HG03039 (cell line): ENCODE measurements around the gene TMEM108.
A peak's percentile ranks its signal among the peaks of the same experiment; 100 is the strongest.

ENCODE experiments used
- ATAC-seq: cut with Tn5 transposase; IDR thresholded peaks from one replicate; pipeline ENCODE4 v1.9.1; 2021; ENCODE audit warnings: mild to moderate bottlenecking, moderate library complexity; ENCODE audit not compliant: unreplicated experiment

TMEM108 gene

GRCh38 chr3:133209871-133210550, 171.8 kb downstream of the TMEM108 start:
- ATAC-seq = no peak

DNA sequence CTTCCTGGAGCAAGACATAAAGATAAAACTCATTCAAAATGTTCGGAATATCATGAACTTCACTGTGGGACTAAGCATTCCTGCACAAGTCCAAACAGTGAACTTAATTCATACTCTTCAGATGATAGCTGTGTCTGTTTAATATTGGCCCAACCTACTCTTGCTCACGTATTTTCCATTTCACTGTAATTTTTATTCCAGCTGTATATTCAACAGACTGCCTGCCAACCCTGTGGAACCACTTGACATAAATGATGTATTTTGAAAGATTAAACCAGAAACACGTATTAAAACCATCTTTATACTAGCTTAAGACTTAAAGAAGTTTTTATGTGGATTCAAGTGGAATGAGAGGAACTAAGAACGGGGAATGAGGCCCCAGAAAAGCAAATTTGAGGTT, 172.5 kb downstream of the TMEM108 start:
- no peak for ATAC-seq

- ATAC-seq = peak; percentile 92
These were observed 173.3 kb downstream of the TMEM108 start for GRCh38 chr3:133211449-133211848.

DNA sequence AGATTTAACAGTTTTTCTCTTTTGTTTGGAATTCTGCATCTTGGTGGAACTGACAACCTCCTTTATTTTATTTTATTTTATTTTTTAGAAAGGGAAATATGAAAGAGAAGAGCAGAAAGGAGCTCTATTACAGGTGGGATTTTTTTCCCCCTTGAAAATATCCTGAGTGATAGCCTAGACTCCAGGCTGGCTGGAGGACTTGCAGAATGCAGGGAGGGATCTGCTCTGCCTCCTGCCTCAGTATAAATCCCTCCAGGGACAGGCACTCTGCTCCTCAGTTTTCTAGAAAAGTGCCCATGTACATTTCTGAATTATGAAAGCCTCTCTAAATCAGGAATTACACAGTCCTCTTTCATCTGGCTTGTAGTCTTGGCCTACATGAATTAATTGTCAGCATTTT, 173.7 kb downstream of the TMEM108 start:
- ATAC-seq = no peak

GRCh38 chr3:133213937-133214336, 175.7 kb downstream of the TMEM108 start:
- ATAC-seq = no peak

DNA sequence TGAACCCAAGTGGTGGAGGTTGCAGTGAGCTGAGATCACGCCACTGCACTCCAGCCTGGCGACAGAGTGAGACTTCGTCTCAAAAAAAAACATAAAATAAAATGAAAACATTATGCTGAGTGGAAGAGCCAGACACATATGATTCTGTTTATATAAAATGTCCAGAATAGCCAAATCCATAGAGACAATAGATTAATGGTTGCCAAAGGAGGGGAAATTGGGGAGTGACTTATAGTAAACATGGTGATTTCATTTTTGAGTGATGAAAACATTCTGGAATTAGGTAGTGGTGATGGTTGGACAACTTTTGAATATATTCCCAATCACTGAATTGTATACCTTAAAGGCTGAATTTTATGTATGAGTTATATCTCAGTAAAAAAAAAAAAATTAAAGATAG, 189.6 kb downstream of the TMEM108 start:
- no peak for ATAC-seq

DNA sequence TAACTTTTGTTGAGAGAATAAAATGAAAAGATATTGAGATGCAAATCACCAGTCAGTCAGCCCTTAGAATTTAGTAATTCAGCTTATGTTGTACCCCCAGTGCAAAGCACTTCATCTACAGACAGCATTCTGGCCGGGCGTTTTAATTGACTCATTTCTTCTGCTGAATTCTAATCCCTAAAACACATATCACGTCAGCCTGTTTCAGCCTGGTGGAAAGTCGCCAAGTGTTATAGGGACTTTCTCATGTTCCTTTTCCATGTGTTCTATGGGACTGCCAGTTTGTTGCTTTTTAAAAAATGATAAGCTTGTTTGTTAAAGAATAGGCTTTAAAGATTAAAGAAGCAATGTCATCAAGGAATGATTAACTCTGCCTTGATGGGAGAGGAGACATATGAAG, 192.0 kb downstream of the TMEM108 start:
- no peak for ATAC-seq

- ATAC-seq = no peak
These were observed 198.7 kb downstream of the TMEM108 start for GRCh38 chr3:133236901-133237300.

GRCh38 chr3:133237380-133237779, 199.2 kb downstream of the TMEM108 start:
- ATAC-seq = no peak

GRCh38 chr3:133238015-133238414, 199.8 kb downstream of the TMEM108 start:
- no peak for ATAC-seq

GRCh38 chr3:133246119-133246518, 207.9 kb downstream of the TMEM108 start:
- ATAC-seq = no peak

GRCh38 chr3:133246773-133247172, 208.6 kb downstream of the TMEM108 start:
- no peak for ATAC-seq

DNA sequence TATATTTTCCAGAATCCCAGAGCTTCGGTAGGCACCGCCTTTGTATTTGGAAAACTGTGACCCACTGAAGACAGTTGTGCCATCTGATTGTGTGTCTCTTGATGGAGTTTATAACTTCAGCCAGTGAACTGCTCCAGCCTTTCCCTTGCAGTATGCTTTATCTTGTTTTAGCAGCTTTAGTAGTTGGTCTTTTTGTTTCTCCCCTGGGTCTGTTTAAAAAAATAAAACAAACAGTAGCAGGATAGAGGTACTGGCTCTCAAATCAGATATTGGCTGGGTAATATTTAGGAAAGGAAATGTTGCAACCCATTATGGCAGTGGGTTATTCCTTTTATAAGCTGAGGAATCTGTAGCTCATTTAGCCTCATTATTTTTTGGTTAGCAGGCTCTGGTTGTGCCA, 210.2 kb downstream of the TMEM108 start:
- no peak for ATAC-seq

GRCh38 chr3:133249490-133249889, 211.3 kb downstream of the TMEM108 start:
- ATAC-seq = no peak

DNA sequence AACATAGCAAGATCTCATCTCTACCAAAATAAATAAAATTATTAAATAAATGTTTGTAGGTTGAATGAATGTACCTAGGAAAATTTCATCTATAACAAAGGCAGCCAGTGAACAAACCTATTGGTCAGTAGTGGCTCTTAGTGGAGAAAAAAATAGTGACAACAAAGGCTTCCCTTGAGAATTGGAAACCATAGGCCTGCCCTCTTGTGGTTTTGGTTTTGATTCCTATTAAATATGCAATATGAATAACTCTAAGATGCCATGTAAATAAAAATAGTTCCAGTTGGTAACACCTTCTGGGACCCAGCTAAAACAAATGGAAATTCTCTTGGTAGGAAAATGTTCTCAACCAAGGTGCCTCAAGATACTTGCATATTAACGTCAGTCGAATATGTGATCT, 216.0 kb downstream of the TMEM108 start:
- ATAC-seq = no peak

DNA sequence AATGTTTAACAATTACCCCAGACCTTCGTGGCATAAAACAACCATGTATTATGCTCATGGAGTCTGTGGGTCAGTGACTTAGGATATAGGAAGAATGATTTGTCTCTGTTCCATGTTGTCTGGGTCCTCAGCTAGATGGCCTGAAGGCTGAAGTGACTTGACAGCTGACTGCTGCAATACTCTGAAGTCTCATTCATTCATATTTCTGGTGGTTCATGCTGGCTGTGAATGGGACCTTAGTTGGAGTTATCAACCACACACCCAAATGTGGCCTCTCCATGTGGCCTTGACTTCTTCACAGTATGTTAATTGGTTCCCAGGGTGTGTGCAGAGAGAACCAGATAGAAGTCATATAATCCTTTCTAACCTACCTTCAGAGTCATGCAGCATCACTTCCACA, 216.5 kb downstream of the TMEM108 start:
- ATAC-seq = no peak

DNA sequence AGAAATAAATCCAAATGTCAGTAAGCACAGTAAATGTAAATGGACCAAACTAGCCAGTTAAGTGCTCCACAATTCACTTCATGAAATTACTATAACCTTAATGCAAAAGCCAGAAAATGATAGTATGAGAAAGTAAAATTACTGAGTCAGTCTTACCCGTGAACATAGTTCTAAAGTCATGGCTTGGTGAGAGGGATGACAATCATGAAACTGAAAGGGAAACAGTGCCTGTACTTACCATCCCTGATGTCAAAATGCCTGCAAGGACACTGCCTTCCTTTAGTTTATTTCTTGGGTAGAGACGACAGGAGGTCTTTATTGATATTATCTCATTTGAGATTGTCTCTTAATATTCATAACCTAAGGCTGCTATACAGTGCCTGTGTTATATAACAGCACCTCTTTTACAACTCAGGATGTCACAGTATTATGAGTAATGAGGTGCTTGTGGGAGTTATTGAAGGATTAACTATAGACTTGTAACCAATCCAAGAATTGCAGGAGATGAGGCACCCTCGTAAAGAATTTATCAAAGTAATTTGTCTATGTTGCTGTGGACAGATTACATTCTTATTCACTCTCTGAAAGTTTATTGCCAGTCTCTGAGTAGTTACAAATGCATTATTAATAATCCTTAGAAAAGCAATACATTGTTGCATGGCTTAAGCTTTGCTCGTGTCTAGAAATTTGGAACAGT, 218.7 kb downstream of the TMEM108 start:
- ATAC-seq = no peak

DNA sequence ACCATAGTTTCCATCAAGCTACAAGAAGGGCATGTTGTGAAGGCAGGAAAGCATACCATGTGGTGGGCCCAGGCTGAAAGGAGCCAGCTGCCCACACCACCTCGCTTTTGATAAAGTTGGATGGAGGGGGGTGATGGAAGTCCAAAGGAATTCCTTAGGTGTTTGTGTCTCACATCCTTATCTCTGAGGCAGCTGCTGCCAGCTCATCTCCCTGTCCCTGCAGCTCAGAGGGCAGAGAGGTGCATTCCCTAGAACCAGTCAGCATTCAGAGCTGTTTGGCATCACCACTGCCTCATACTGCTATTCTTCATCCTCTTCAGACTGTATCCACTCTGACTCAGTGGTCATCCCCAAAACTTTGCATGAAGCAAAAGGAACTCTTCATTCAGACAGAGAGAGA, 220.2 kb downstream of the TMEM108 start:
- no peak for ATAC-seq

GRCh38 chr3:133259767-133260166, 221.6 kb downstream of the TMEM108 start:
- ATAC-seq = no peak

DNA sequence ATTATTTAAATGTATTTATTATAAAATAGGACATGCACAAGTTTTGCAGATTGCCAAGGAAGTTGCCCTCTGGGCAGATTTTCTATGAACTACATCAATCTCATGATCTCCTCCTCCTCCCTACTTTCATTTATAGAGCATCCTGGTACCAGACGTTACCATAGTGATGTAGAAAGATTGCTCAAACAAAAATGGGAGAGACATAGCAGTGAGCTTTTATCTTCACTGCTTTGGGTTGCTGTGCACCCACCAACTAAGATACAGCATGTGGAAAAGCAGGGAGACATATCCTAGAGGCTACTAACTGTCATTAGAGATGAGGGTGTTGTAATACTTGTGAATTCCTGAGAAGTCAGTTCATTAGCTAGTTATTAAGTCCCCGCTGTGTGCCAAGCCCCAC, 224.1 kb downstream of the TMEM108 start:
- no peak for ATAC-seq

GRCh38 chr3:133264920-133265319, 226.7 kb downstream of the TMEM108 start:
- no peak for ATAC-seq

DNA sequence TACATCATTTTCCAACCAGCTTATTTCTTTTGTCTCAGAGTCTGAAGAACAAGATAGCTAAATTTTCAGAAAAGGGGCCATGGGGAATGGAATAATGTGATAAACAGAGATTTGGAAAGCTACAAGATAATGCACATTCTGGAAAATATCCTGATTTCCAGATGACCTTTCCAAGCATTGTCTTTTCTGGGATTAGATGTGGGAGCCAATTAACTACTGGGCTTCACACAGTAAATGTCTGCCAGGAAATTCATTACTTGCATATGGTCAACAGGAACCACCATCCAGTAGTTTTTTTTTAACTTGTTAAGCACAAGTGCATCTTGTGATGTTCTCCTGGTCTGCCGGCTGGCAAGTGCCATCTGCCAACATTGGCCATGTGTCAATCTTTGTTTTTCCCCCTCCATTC, 230.5 kb downstream of the TMEM108 start:
- ATAC-seq = no peak

DNA sequence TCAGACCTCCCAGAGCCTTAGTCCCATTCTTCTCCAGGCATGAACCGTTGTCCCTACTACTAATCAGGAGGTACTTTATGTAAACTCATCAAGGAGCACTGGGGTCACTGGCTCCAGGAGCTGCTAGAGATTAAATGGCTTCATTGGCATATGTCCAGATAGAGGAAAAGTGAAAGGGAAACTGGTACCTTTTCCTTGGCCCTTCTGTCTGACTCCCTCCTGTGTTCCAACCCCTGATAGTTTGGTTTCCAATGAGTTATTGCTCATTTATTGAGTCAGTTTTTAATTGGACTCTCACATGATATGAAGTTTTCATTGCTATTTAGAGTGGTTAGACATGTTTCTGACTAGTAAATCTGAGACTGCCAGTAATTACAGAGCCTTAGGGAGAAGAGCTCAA, 231.2 kb downstream of the TMEM108 start:
- ATAC-seq = no peak
